ENCODE results near the gene BORCS5. TPM values are rescaled to one million over a fixed set of nuclear protein-coding genes. Genes with fewer than 3 reads are reported as not detected.
"Not testable (repeated sequence)": the region's sequence is repeated elsewhere in the genome, so short reads cannot be mapped to it uniquely, and the experiment has no call there.

Gene BORCS5
- total RNA-seq, 2 experiments from 2014 or later: 10.4 to 22.9 TPM

- TF ChIP-seq CTCF (conservative IDR thresholded peaks at IDR 0.05; ENCODE audit: low read length) (no peak), EZH2phosphoT487 (IDR thresholded peaks at IDR 0.05; ENCODE audit: borderline replicate concordance, low read depth, low read length) (no peak)
- Histone ChIP-seq H3K4me1 (ENCODE audit: insufficient read depth, low read length, poor library complexity, severe bottlenecking) (no peaks in the 10 kb centered on the region), H3K9me2 (ENCODE audit: insufficient read depth, low read length) (no peaks in the 10 kb centered on the region), H3K9me3 (ENCODE audit: low read length) (no peaks in the 10 kb centered on the region), H2AFZ (ENCODE audit: low read length) (no peak overlapping the region), H4K20me1 (ENCODE audit: insufficient read depth, low read length) (no peaks in the 10 kb centered on the region), H3K36me3 (ENCODE audit: insufficient read depth, low read length) (no peaks in the 10 kb centered on the region), H3K4me3 (ENCODE audit: low read depth, low read length, poor library complexity, severe bottlenecking) (no peak overlapping the region), H3K4me2 (ENCODE audit: low read length) (no peak overlapping the region), H3K79me2 (ENCODE audit: insufficient read depth, low read depth, low read length) (no peaks in the 10 kb centered on the region), H3K27ac (ENCODE audit: low read depth, low read length, poor library complexity, severe bottlenecking) (no peak overlapping the region)
- no TSS peak for BruUV-seq (replicated peaks)
- DNase-seq (ENCODE audit: low spot score): no peak
- CTCF ChIA-PET (ENCODE audit: unreplicated experiment): no interaction called here
- intact Hi-C loops (cut with micrococcal nuclease; ENCODE audit: unreplicated experiment): no loop called here
- POLR2A ChIA-PET: interaction anchor here (0.7 kb wide), 1 partner anchor 321 kb away, joined by 3 read pairs; no protein-coding TSS in a partner anchor
Measured at GRCh38 chr12:12406762-12407161, 49.9 kb downstream of the BORCS5 start.

- no TSS peak for BruUV-seq (replicated peaks)
- H3K4me3 ChIP-seq (ENCODE audit: low read depth, low read length, poor library complexity, severe bottlenecking): no peak overlapping the region
- H3K4me2 ChIP-seq (ENCODE audit: low read length): no peak overlapping the region
- no peaks in the 10 kb centered on the region for H4K20me1 ChIP-seq (ENCODE audit: insufficient read depth, low read length)
- no peaks in the 10 kb centered on the region for H3K9me2 ChIP-seq (ENCODE audit: insufficient read depth, low read length)
- no peak for TF ChIP-seq CTCF (conservative IDR thresholded peaks at IDR 0.05; ENCODE audit: low read length)
- no peak for TF ChIP-seq EZH2phosphoT487 (IDR thresholded peaks at IDR 0.05; ENCODE audit: borderline replicate concordance, low read depth, low read length)
- no peaks in the 10 kb centered on the region for H3K79me2 ChIP-seq (ENCODE audit: insufficient read depth, low read depth, low read length)
- H3K36me3 ChIP-seq (ENCODE audit: insufficient read depth, low read length): no peaks in the 10 kb centered on the region
- no peaks in the 10 kb centered on the region for H3K4me1 ChIP-seq (ENCODE audit: insufficient read depth, low read length, poor library complexity, severe bottlenecking)
- ChIA-PET POLR2A (no interaction called here), CTCF (ENCODE audit: unreplicated experiment) (no interaction called here)
- H2AFZ ChIP-seq (ENCODE audit: low read length): no peak overlapping the region
- H3K27ac ChIP-seq (ENCODE audit: low read depth, low read length, poor library complexity, severe bottlenecking): no peak overlapping the region
- intact Hi-C loops (cut with micrococcal nuclease; ENCODE audit: unreplicated experiment): no loop called here
- no peaks in the 10 kb centered on the region for H3K9me3 ChIP-seq (ENCODE audit: low read length)
- no peak for DNase-seq (ENCODE audit: low spot score)
Measured at GRCh38 chr12:12408265-12408690, 51.4 kb downstream of the BORCS5 start.

GRCh38 chr12:12409337-12409736, 52.5 kb downstream of the BORCS5 start:
- POLR2A ChIA-PET; H3K9me2 ChIP-seq (ENCODE audit: insufficient read depth, low read length); H2AFZ ChIP-seq (ENCODE audit: low read length); DNase-seq (ENCODE audit: low spot score); H3K9me3 ChIP-seq (ENCODE audit: low read length); H3K4me1 ChIP-seq (ENCODE audit: insufficient read depth, low read length, poor library complexity, severe bottlenecking); CTCF ChIA-PET (ENCODE audit: unreplicated experiment); BruUV-seq (replicated peaks); H4K20me1 ChIP-seq (ENCODE audit: insufficient read depth, low read length); H3K79me2 ChIP-seq (ENCODE audit: insufficient read depth, low read depth, low read length); intact Hi-C loops (cut with micrococcal nuclease; ENCODE audit: unreplicated experiment); H3K4me2 ChIP-seq (ENCODE audit: low read length); H3K4me3 ChIP-seq (ENCODE audit: low read depth, low read length, poor library complexity, severe bottlenecking); H3K36me3 ChIP-seq (ENCODE audit: insufficient read depth, low read length); H3K27ac ChIP-seq (ENCODE audit: low read depth, low read length, poor library complexity, severe bottlenecking): not testable (repeated sequence)
